SH-SY5Y (cell line): Measurements from ENCODE around the gene CYSTM1.

Experiments used
- GATA2 ChIP-seq: IDR thresholded peaks from 2 replicates; pipeline ENCODE4 v1.6.1; 2011; ENCODE audit warnings: mild to moderate bottlenecking, low read depth, low read length
- GATA3 ChIP-seq: IDR thresholded peaks from 2 replicates; pipeline ENCODE4 v1.6.1; 2011; ENCODE audit warnings: low read depth, mild to moderate bottlenecking, low read length, moderate library complexity

DNA sequence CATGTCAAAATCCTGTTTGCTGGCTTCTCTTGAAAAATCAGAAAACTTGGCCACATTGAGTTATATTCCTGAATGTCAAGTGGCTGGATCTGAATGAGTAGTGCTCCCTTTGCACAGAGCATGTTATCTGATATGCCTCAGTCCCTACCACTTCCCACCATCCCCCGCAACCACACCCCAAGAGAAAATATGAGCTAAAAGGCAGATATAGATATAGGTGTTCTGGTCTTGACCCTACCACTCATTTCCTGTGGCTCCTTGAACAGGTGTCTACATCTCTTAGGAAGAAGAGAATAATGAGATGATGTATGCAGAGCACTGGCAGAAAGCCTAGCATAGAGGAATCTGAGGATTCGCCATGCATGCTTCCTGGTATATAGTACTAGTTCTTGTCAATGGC lies 6.6 kb upstream of the CYSTM1 start:
- TF ChIP-seq GATA2 (no peak), GATA3 (no peak)
